GM12872 (cell line): ENCODE measurements around the gene SMIM5.

Source experiments
- TF ChIP-seq, protein P1 (sequence below): IDR thresholded peaks from 3 replicates; pipeline ENCODE4 v1.5.1; 2011; ENCODE audit warnings: low read depth, mild to moderate bottlenecking, low read length, moderate library complexity; ENCODE audit not compliant: insufficient read depth

SMIM5 gene

GRCh38 chr17:75595920-75596313 is 37.3 kb upstream of the SMIM5 start:
- TF ChIP-seq, protein P1, sequence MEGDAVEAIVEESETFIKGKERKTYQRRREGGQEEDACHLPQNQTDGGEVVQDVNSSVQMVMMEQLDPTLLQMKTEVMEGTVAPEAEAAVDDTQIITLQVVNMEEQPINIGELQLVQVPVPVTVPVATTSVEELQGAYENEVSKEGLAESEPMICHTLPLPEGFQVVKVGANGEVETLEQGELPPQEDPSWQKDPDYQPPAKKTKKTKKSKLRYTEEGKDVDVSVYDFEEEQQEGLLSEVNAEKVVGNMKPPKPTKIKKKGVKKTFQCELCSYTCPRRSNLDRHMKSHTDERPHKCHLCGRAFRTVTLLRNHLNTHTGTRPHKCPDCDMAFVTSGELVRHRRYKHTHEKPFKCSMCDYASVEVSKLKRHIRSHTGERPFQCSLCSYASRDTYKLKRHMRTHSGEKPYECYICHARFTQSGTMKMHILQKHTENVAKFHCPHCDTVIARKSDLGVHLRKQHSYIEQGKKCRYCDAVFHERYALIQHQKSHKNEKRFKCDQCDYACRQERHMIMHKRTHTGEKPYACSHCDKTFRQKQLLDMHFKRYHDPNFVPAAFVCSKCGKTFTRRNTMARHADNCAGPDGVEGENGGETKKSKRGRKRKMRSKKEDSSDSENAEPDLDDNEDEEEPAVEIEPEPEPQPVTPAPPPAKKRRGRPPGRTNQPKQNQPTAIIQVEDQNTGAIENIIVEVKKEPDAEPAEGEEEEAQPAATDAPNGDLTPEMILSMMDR = no peak

- TF ChIP-seq, protein P1 = no peak
Observed at GRCh38 chr17:75596320-75597087, 36.7 kb upstream of the SMIM5 start.

DNA sequence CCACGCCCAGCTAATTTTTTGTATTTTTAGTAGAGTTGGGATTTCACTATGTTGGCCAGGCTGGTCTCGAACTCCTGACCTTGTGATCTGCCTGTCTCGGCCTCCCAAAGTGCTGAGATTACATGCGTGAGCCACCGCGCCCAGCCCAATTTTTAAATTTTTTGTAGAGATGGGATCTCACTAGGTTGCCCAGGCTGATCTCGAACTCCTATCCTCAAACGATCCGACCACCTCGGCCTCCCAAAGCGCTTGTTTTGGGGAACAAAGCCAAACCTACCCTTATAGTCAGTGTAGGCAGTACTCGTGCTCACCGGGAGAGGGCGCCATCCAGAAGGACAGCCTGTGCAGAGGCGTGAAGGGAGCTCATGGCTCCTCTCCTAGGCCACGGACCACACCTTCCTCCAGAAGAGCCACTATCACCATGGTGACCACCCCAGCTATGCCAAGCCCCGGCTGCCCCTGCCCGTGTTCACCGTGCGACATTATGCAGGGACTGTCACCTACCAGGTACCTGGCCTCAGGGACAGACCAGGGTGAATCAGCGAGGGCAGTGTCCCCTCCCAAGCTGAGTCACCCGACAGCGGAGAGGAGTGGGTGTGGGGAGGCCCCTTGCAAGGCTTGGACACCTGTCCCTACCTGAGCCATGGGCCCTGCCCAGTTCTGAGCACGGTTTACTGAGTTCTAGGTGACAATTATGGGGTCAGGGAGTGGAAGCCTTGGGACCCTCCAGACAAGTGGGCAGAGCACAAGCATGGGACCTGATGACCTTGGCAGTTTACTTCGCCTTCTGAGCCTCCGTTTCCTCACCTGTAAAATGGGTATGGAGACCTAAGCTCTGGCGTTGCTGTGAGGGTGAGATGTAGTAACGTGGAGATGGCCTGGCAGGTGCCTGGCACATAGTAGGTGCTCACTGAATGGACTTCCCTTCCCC is 31.9 kb upstream of the SMIM5 start:
- TF ChIP-seq, protein P1 = peak; percentile 96

DNA sequence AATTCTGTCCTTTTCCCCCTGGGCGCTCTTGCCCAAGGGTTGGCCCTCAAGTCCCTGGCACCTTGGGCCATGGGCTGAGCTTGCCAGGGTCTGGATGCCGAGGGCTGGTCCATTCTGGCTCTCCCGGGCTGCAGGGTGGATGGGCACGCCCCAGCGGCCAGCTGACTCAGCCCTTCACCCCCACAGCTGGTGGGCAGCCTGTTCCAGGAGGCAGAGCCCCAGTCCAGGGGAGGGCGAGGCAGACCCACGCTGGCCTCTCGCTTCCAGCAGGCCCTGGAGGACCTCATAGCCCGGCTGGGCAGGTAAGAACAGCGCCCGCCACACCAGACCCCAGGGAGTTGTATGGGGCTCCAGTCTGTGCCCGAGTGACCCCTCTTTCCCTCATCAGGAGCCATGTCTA is 30.6 kb upstream of the SMIM5 start:
- TF ChIP-seq, protein P1 = no peak

DNA sequence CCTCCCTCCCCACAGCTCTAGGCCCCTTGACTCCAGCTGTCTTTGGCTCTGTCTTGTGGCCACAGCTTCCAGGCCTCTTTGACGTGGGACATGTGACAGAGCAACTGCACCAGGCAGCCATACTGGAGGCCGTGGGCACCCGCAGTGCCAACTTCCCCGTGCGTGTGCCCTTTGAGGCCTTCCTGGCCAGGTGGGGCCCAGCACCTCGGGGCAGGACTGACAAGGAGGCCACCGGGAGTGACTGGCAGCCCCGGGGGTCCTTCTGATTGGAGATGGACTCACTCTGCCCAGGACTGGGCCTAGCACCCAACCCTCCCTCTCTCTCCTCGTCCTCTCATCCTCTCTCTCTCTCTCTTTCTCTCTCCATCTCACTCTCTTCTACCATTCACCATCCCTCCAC is 30.1 kb upstream of the SMIM5 start:
- TF ChIP-seq, protein P1 = no peak

DNA sequence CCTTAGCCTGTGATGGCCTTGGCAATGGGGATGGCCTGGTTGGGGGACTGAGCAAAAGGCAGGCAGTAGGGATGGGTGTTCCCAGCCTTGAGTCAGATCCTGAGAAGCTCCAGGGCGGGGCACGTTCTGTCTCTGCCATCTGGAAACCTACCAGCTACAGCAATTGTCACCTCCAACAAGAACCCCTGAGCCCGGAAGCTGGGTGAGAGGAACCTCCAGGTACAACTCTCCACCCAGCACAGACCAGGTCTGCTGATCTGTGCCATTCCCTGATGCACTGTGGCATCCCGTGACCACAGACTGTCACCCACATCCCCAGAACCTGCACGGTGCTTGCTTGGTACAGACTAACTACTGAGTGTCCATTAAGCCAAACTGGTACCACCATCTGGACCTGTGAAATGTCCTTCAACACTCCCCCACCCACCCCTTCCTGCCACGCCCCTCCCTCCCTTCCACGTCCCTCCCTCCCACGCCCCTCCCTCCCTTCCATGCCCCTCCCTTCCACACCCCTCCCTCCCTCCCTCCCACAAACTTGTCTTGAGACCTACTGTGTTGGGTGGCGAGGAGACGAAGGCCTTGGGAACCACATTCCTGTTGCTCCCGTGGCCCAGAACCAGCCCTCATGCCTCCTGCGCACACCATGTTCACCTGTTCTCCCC is 29.1 kb upstream of the SMIM5 start:
- TF ChIP-seq, protein P1 = no peak

GRCh38 chr17:75605790-75606189 is 27.4 kb upstream of the SMIM5 start:
- TF ChIP-seq, protein P1 = no peak
